Central memory CD8-positive, alpha-beta T cell (primary cell): ENCODE data around the gene IFIT2.

Experiments used
- ATAC-seq: fragments of 150-1000 bp; cut with Tn5 transposase; replicated peaks from 2 replicates; pipeline ENCODE4 v1.10.0; 2022; ENCODE audit warnings: mild to moderate bottlenecking, moderate FRiP score, moderate number of reproducible peaks; ENCODE audit not compliant: poor library complexity, severe bottlenecking; ENCODE audit errors: extremely low read depth
- DNase-seq, 2 donors: peaks; one replicate each; pipeline ENCODE4 v3.0.0; 2021; ENCODE audit warnings: low spot score in 2 of 2
- H3K27ac Mint-ChIP-seq: one replicate; pipeline ENCODE4 v1.8.0; 2022; ENCODE audit warnings: low read depth, mild to moderate bottlenecking, moderate library complexity, mixed read lengths
- H3K27me3 Mint-ChIP-seq: one replicate; pipeline ENCODE4 v1.8.0; 2022; ENCODE audit warnings: mixed read lengths
- H3K36me3 Mint-ChIP-seq: one replicate; pipeline ENCODE4 v1.8.0; 2022; ENCODE audit warnings: mild to moderate bottlenecking, moderate library complexity, mixed read lengths; ENCODE audit not compliant: insufficient read depth
- H3K4me1 Mint-ChIP-seq: one replicate; pipeline ENCODE4 v1.8.0; 2022; ENCODE audit warnings: mixed read lengths
- H3K4me3 Mint-ChIP-seq: one replicate; pipeline ENCODE4 v1.8.0; 2022; ENCODE audit warnings: mild to moderate bottlenecking, moderate library complexity, mixed read lengths
- H3K9me3 Mint-ChIP-seq: one replicate; pipeline ENCODE4 v1.8.0; 2022; ENCODE audit warnings: mixed read lengths

IFIT2 gene

DNA sequence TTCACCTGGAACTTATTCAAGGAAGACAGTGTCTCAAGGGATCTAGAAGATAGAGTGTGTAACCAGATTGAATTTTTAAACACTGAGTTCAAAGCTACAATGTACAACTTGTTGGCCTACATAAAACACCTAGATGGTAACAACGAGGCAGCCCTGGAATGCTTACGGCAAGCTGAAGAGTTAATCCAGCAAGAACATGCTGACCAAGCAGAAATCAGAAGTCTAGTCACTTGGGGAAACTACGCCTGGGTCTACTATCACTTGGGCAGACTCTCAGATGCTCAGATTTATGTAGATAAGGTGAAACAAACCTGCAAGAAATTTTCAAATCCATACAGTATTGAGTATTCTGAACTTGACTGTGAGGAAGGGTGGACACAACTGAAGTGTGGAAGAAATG is 36.9 kb downstream of the IFIT2 start:
- no peak overlapping the region for H3K4me3 Mint-ChIP-seq
- no peaks in the 10 kb centered on the region for H3K9me3 Mint-ChIP-seq
- ATAC-seq (no peak), DNase-seq (no peak)
- peaks cover 20% of the 10 kb centered on the region for H3K36me3 Mint-ChIP-seq
- no peak overlapping the region for H3K27ac Mint-ChIP-seq
- H3K4me1 Mint-ChIP-seq = peaks cover 33% of the 10 kb centered on the region
- peaks cover 25% of the 10 kb centered on the region for H3K27me3 Mint-ChIP-seq

DNA sequence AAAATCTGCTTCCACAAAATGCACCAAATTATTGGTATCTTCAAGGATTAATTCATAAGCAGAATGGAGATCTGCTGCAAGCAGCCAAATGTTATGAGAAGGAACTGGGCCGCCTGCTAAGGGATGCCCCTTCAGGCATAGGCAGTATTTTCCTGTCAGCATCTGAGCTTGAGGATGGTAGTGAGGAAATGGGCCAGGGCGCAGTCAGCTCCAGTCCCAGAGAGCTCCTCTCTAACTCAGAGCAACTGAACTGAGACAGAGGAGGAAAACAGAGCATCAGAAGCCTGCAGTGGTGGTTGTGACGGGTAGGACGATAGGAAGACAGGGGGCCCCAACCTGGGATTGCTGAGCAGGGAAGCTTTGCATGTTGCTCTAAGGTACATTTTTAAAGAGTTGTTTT is 38.0 kb downstream of the IFIT2 start:
- no peak overlapping the region for H3K27ac Mint-ChIP-seq
- peaks cover 36% of the 10 kb centered on the region for H3K27me3 Mint-ChIP-seq
- DNase-seq (no peak), ATAC-seq (no peak)
- H3K4me3 Mint-ChIP-seq = no peak overlapping the region
- H3K36me3 Mint-ChIP-seq = peaks cover 14% of the 10 kb centered on the region
- no peaks in the 10 kb centered on the region for H3K9me3 Mint-ChIP-seq
- H3K4me1 Mint-ChIP-seq = peaks cover 28% of the 10 kb centered on the region

DNA sequence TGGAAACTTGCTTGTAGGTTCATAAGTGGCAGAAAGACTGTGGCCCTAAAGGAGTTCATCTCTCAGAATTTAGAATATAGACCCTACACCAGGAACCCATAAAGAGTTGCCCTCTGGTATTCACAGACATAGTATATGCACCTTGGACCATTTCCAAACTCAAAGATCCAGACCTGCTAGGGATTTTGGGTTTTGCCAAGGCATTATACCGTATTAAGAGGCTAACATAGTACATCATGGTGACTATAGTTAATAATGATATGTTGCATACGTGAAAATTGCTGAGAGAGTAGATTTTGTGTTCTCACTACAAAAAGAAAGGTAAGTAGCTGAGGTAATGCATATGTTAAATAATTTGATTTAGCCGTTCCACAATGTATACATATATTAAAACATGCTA is 39.8 kb downstream of the IFIT2 start:
- ATAC-seq (no peak), DNase-seq (no peak)
- Mint-ChIP-seq H3K4me3 (no peak overlapping the region), H3K4me1 (peaks cover 11% of the 10 kb centered on the region), H3K27ac (no peak overlapping the region), H3K9me3 (no peaks in the 10 kb centered on the region), H3K27me3 (peaks cover 43% of the 10 kb centered on the region), H3K36me3 (peaks cover 9% of the 10 kb centered on the region)

DNA sequence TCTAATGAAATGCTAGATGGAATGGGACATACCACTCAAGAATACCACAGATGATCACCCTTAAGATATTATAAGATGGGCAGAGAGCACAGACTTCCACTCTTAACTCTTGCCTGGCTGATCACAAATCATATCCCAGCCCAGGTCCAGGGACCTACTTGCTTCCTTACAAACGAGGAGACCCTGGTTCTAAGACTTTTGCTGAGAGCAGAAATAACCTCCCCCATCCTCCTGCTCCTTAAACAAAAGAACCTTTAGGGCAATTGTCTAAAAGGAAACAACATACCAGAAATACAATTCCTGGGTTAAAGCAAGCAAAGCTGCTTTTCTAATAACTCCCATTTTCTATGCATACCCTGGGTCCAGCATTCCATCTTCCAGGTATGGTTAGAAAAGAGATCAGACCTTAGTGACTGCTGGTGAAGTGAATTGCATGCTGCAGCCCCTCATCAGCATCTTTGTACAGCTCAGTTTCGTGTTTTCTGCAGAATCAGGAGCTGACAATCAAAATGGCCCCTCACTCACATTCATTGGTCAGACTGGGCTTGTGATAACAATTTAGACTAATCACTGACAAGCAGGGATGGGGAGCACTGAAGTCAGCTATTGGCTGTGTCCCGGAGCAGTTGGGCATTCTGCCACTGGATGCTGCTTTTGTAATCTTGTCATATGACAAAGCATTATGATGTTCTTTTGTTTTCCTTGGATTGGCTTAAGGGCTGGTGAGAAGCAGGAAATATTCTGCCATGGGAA is 40.5 kb downstream of the IFIT2 start:
- Mint-ChIP-seq H3K27ac (no peak overlapping the region), H3K36me3 (peaks cover 8% of the 10 kb centered on the region), H3K4me3 (no peak overlapping the region), H3K27me3 (peaks cover 45% of the 10 kb centered on the region), H3K4me1 (peaks cover 3% of the 10 kb centered on the region), H3K9me3 (no peaks in the 10 kb centered on the region)
- DNase-seq (no peak), ATAC-seq (no peak)

DNA sequence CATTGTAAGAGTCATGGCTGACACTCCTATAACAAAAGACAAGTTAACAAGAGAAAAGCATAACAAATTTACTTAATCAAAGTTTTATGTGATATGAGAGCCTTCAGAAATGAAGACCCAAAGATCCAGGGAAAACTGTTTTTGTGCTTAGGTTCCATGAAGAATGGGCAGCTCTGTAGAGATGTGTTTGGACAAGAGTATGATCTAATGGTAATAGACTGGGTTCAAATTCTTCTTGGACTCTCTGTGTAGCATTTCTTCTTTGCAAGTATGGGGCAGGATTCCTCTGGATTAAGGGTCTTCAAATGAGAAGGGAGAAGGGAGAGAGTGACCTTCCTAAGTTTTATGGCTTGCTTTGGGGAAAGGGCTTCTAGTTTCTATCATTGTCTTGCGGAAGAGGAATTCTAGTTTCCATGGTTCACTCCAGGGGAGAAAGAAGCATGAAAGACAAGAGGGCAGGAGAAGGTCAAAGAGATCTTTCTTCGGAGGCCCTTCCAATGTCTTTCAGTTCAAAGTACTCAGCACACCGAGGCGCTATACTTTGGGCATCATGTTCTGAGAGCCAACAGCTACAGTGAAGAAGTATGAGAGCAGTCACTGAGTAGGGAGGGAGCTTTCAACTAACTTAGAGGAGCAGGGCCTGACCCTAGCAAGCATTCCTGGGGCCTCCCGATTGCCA is 41.4 kb downstream of the IFIT2 start:
- Mint-ChIP-seq H3K27ac (no peak overlapping the region), H3K36me3 (peaks cover 8% of the 10 kb centered on the region), H3K4me1 (no peaks in the 10 kb centered on the region), H3K27me3 (peaks cover 45% of the 10 kb centered on the region), H3K9me3 (no peaks in the 10 kb centered on the region), H3K4me3 (no peak overlapping the region)
- ATAC-seq (no peak), DNase-seq (no peak)

DNA sequence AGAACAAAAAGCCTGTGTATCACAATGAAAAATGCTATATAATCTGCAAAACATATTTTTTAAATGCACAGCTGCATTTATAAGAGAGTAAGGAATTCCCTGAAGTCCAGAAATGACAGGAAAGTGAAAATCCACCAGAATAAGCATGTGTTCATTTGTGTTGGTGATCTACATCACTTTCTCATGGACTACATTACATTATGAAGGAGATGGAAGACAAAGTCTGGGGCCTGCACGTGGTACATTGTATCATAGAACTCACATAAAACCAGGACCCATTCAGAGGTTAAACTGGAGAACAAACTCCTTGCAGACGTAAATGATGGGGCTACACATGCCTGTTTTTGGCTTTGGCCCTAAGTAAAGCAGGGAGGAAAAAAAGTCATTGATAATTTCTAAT is 42.3 kb downstream of the IFIT2 start:
- H3K4me1 Mint-ChIP-seq = no peaks in the 10 kb centered on the region
- H3K27ac Mint-ChIP-seq = no peak overlapping the region
- H3K4me3 Mint-ChIP-seq = no peak overlapping the region
- H3K36me3 Mint-ChIP-seq = peaks cover 2% of the 10 kb centered on the region
- no peak for ATAC-seq
- DNase-seq = no peak
- no peaks in the 10 kb centered on the region for H3K9me3 Mint-ChIP-seq
- H3K27me3 Mint-ChIP-seq = peaks cover 45% of the 10 kb centered on the region

DNA sequence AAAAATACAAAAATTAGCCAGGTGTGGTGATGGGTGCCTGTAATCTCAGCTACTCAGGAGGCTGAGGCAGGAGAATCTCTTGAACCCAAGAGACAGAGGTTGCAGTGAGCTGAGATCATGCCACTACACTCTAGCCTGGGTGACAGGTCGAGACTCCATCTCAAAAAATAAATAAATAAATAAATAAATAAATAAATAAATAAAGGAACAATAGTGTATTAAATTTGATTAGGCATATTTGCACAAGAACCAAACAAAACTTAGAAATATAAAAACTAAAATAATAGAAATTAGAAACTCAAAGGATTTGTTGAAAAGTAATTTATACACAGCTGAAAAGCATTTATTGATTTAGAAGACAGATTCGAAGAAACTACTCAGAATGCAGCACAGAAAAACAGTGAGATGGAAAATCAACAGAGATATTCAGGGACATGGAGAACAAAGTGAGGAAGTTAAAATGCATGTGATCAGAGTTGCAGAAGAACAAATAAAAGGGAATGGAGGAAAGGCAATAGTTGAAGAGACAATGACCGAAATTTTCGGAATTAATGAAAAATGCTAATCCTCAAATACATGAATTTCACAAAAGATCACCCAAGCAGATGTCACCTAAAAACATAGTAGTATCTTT is 43.6 kb downstream of the IFIT2 start:
- ATAC-seq (no peak), DNase-seq (no peak)
- H3K4me1 Mint-ChIP-seq = no peaks in the 10 kb centered on the region
- H3K4me3 Mint-ChIP-seq = no peak overlapping the region
- peaks cover 35% of the 10 kb centered on the region for H3K27me3 Mint-ChIP-seq
- no peak overlapping the region for H3K27ac Mint-ChIP-seq
- H3K9me3 Mint-ChIP-seq = no peaks in the 10 kb centered on the region
- H3K36me3 Mint-ChIP-seq = no peaks in the 10 kb centered on the region

DNA sequence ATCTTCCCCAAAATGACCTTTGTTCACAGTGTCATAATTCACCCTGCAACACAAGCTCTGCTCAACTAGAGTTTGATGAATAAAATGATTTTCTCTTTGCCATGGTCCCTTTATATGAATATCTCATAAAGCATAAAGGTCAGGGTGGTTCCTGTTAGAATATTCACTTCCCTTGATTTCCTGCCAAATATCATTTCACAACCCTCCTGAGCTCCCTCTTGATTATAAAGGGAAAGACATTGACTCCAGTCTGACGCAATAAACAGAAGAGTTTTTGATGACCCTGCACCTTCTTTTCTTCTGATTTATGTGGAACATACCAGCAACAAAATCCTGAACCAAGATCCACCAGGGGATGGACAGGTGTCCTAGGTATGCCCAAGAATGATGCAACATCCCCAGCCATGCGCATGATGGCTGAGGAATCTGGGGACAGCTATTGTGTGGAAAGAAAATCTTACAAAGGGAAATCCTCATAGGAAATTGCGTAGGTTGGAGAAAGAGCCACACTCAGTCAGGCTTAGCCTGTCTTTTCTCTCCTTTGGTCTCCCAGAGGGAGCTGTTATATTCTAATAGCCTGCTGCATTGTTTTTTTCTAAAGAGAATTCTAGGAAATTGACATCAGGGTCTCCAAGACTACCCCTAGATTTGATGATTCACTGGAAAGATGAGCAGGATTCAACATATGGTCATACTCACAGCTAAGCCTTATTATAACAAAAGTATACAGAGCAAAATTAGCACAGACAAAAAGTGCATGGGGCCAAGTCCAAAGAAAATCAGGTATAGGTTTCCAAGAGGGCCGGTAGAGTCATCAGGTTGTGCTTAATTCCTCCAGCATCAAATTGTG is 44.8 kb downstream of the IFIT2 start:
- no peak for DNase-seq
- H3K27me3 Mint-ChIP-seq = peaks cover 35% of the 10 kb centered on the region
- H3K4me1 Mint-ChIP-seq = no peaks in the 10 kb centered on the region
- no peaks in the 10 kb centered on the region for H3K36me3 Mint-ChIP-seq
- no peak for ATAC-seq
- H3K4me3 Mint-ChIP-seq = no peak overlapping the region
- H3K27ac Mint-ChIP-seq = no peak overlapping the region
- H3K9me3 Mint-ChIP-seq = no peaks in the 10 kb centered on the region

DNA sequence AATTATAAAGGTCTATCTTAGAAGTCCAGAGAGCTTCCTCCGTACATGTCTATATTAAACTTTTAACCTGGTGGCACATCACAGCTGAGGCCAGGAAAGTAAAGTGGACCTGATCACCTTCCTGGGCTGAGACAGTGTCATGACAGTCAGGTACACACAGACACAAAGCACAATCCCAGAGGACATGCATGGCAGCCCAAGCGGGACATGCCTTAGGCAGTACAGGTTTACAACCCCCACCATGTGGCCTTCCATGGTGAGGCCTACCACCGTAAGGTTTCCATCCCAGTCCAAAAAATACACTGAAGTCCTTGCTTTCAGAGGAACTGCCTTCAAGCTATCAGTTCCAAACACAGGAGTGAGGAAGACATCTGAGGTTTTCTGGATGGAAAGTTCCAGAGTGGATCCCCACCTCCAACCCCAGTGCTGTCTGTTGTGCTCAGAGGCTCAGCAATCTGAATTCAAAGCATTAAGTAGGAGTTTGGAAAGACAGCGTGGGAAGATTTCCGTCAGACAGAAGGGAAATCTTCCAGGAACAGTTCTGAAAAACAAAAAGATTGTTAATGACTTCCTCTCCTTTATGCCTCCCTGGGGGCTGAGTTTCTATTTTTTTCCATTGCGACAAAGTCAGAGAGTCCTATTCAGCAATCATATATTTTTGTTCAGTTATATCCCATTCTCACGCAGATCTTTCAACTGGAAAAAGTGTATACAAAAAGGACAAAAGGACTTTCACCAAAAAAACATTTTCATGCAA is 46.0 kb downstream of the IFIT2 start:
- ATAC-seq (no peak), DNase-seq (no peak)
- H3K4me3 Mint-ChIP-seq = no peak overlapping the region
- H3K36me3 Mint-ChIP-seq = no peaks in the 10 kb centered on the region
- no peak overlapping the region for H3K27ac Mint-ChIP-seq
- H3K27me3 Mint-ChIP-seq = peaks cover 41% of the 10 kb centered on the region
- no peaks in the 10 kb centered on the region for H3K9me3 Mint-ChIP-seq
- H3K4me1 Mint-ChIP-seq = no peaks in the 10 kb centered on the region

DNA sequence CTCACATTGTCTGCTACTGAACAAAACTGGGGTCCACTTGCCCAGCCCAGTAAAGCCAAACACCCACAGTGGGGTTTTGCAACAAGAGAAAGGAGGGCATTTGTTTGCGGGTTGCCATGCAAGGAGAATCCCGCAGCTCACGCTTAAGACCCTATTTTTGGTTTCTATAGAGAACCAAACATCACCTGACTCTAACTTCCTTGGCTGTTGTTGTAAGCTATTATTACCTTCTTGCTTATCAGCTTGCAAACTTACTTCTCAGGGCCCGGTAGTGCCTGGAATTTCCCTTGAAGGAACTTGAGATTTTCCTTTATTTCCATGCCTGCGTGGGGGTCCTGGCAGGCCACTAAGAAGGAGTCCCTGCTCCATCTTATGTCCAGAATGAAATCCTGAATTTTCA is 46.6 kb downstream of the IFIT2 start:
- H3K36me3 Mint-ChIP-seq = no peaks in the 10 kb centered on the region
- H3K27ac Mint-ChIP-seq = no peak overlapping the region
- DNase-seq (no peak), ATAC-seq (no peak)
- no peaks in the 10 kb centered on the region for H3K4me1 Mint-ChIP-seq
- H3K4me3 Mint-ChIP-seq = no peak overlapping the region
- H3K9me3 Mint-ChIP-seq = no peaks in the 10 kb centered on the region
- H3K27me3 Mint-ChIP-seq = peaks cover 41% of the 10 kb centered on the region

DNA sequence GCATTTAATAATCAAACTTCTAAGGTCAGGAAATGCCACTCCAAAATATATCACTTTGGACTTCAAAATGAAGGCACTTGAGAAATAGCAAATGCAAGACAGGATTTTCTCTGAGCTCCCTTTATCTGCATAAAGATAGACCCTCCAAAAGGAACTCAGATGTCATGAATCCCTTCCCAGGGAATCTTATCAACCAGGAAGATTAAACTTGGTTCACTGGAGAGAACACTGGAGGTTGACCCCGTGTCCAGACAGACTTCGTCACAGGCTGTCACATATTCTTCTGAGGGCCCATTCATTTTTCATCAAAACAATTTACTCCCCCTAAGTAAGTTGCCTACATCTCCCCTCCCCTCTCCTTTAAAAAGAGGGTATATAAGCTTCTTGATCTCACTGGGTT is 47.1 kb downstream of the IFIT2 start:
- H3K9me3 Mint-ChIP-seq = no peaks in the 10 kb centered on the region
- no peak overlapping the region for H3K27ac Mint-ChIP-seq
- peaks cover 41% of the 10 kb centered on the region for H3K27me3 Mint-ChIP-seq
- ATAC-seq (no peak), DNase-seq (no peak)
- no peaks in the 10 kb centered on the region for H3K4me1 Mint-ChIP-seq
- H3K4me3 Mint-ChIP-seq = no peak overlapping the region
- H3K36me3 Mint-ChIP-seq = no peaks in the 10 kb centered on the region
